ENCODE results near the gene PRR35.

- TF ChIP-seq CTCF (IDR thresholded peaks at IDR 0.05; ENCODE audit: low read depth, low read length, poor library complexity, severe bottlenecking) (no peak), EZH2phosphoT487 (IDR thresholded peaks at IDR 0.05; ENCODE audit: borderline replicate concordance, low read length) (no peak)
Observed at GRCh38 chr16:544517-544916, 15.7 kb upstream of the PRR35 start.

Data from DOHH2 (cell line).